PC-3 (cell line): ENCODE data around the gene ISOC1.

Experiments
- EZH2 ChIP-seq: fragments of 300-600 bp; sonication (generic); IDR thresholded peaks from one replicate; pipeline ENCODE4 v1.6.1; 2017; ENCODE audit warnings: antibody characterized with exemption, mild to moderate bottlenecking, low read length; ENCODE audit not compliant: unreplicated experiment
- EZH2phosphoT487 ChIP-seq: fragments of 300-600 bp; sonication (generic); IDR thresholded peaks from 2 replicates; pipeline ENCODE4 v1.6.1; 2018; ENCODE audit warnings: mild to moderate bottlenecking, antibody characterized with exemption, low read length, borderline replicate concordance
- TF ChIP-seq, protein P1 (sequence below): fragments of 300-600 bp; sonication (generic); conservative IDR thresholded peaks from 2 replicates; pipeline ENCODE4 v1.5.1; 2017; ENCODE audit warnings: antibody characterized with exemption, low read depth, mild to moderate bottlenecking, low read length

DNA sequence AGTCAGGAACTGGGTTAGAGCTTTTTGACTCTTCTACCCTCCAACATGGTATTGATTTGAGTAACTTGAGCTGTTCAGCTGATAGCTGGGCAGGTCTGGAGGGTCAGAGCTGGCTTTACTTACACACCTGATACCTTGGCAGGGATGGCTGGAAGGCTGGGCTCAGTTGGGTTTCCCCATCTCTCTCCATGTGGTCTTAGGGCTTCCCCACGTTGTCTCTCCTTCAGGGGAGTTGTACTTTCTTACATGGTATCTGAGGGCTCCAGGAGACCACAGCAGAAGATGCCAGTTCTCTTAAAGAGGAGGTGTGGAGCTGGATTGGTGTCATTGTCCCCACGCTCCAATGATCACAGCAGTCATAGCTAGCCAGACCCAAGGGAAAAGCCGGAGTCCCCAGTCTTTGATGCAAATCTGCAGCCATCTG, 25.6 kb downstream of the ISOC1 start:
- TF ChIP-seq, protein P1, sequence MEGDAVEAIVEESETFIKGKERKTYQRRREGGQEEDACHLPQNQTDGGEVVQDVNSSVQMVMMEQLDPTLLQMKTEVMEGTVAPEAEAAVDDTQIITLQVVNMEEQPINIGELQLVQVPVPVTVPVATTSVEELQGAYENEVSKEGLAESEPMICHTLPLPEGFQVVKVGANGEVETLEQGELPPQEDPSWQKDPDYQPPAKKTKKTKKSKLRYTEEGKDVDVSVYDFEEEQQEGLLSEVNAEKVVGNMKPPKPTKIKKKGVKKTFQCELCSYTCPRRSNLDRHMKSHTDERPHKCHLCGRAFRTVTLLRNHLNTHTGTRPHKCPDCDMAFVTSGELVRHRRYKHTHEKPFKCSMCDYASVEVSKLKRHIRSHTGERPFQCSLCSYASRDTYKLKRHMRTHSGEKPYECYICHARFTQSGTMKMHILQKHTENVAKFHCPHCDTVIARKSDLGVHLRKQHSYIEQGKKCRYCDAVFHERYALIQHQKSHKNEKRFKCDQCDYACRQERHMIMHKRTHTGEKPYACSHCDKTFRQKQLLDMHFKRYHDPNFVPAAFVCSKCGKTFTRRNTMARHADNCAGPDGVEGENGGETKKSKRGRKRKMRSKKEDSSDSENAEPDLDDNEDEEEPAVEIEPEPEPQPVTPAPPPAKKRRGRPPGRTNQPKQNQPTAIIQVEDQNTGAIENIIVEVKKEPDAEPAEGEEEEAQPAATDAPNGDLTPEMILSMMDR = no peak
- TF ChIP-seq EZH2 (no peak), EZH2phosphoT487 (no peak)
